Measurements from ENCODE around the gene OR14A16.

OR14A16 gene

DNA sequence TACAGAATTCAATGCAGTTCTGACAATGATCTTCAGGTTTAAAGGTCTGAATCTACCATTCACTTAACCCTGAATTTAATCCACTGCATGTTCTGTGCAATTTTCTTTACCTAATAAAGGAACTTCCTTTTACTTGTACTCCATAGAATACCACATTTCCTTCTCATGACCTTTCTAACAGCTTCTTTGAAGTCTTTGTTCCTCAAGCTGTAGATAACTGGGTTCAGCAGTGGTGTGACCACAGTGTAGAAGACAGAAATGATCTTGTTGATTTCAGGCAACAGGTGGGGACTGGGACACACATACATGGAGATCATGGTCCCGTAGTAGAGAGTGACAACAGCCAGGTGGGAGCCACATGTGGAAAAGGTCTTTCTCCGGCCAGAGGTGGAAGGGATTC lies 16.9 kb upstream of the OR14A16 start:
- TF ChIP-seq, protein P1, sequence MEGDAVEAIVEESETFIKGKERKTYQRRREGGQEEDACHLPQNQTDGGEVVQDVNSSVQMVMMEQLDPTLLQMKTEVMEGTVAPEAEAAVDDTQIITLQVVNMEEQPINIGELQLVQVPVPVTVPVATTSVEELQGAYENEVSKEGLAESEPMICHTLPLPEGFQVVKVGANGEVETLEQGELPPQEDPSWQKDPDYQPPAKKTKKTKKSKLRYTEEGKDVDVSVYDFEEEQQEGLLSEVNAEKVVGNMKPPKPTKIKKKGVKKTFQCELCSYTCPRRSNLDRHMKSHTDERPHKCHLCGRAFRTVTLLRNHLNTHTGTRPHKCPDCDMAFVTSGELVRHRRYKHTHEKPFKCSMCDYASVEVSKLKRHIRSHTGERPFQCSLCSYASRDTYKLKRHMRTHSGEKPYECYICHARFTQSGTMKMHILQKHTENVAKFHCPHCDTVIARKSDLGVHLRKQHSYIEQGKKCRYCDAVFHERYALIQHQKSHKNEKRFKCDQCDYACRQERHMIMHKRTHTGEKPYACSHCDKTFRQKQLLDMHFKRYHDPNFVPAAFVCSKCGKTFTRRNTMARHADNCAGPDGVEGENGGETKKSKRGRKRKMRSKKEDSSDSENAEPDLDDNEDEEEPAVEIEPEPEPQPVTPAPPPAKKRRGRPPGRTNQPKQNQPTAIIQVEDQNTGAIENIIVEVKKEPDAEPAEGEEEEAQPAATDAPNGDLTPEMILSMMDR (IDR thresholded peaks at IDR 0.05; ENCODE audit: low read depth, low read length) = no peak
- DNase-seq (ENCODE audit: extremely low read depth, low read depth) = no peak

DNA sequence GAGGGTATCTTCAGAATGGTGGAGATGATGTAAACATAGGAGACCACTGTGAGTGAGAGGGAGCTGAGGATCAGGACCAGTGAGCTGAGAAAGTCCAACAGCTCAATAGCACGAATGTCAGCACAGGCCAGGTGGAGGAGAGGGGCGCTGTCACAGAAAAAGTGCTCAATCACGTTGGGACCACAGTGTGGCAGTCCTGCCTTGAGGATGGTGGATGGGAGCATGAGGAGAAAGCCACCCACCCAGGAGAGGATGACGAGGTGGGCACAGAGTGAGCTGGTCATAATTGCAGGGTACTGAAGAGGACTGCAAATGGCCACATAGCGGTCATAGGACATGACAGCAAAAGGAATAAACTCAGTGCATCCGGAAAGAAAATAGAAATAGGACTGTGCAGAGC lies 9.7 kb upstream of the OR14A16 start:
- TF ChIP-seq, protein P1 (IDR thresholded peaks at IDR 0.05; ENCODE audit: low read depth, low read length) = no peak
- DNase-seq (ENCODE audit: extremely low read depth, low read depth) = no peak

DNA sequence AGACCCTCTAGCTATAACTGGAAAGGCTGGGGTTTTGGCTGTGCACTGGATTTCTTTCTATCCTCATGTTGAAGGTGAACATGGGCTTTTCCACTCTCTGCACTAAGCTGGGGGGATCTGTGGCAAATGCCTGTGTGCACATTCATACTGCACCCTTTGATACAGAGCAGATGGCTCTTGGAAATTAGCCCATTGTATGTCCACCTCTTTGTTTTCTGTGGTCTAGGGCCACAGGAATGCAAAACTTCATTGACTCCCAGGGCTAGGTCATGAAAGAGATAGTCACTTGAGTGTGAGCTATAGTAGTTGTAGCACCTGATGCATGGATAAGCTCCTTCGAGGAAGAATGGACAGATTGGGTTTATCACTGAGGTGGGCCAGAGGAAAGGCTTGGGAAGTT lies 5.7 kb upstream of the OR14A16 start:
- TF ChIP-seq, protein P1 (IDR thresholded peaks at IDR 0.05; ENCODE audit: low read depth, low read length) = no peak
- no peak for DNase-seq (ENCODE audit: extremely low read depth, low read depth)

DNA sequence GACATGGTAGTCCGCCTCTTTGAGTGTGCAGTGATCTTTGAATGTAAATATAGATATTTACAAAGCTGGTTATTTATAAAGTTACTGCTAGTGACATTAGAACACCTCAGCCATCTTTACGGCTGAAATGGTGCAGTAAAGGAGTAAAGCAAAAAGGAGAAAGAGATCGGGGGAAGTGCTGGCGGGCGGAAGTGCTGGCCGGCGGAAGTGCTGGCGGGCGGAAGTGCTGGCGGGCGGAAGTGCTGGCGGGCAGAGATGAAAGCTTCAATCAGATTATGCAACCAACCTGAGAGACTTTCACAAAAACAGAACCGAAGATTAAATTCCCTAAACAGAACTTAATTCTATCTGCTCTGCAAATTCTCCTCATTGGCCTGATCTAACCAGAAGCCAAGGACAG lies 1.4 kb upstream of the OR14A16 start:
- no peak for DNase-seq (ENCODE audit: extremely low read depth, low read depth)
- TF ChIP-seq, protein P1 (IDR thresholded peaks at IDR 0.05; ENCODE audit: low read depth, low read length) = no peak

DNA sequence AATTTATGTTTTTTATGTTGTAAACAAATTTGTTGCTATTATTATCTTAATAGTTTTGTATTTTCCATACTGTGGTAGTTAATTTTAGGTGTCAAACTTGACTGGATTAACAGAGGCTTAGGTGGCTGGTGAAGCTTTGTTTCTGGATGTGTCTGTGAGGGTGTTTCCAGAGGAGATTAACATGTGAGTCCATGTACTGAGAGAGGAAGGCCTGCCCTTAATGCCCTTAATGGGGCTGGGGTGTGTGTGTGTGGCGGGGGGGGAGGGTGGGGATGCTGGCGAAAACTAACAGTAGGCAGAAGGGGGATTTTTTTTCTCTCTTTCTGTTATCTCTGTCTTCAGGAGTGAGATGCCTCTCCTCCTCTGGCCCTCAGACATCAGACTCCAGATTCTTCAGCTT lies 1.9 kb downstream of the OR14A16 start:
- no peak for DNase-seq (ENCODE audit: extremely low read depth, low read depth)
- TF ChIP-seq, protein P1 (IDR thresholded peaks at IDR 0.05; ENCODE audit: low read depth, low read length) = no peak

DNA sequence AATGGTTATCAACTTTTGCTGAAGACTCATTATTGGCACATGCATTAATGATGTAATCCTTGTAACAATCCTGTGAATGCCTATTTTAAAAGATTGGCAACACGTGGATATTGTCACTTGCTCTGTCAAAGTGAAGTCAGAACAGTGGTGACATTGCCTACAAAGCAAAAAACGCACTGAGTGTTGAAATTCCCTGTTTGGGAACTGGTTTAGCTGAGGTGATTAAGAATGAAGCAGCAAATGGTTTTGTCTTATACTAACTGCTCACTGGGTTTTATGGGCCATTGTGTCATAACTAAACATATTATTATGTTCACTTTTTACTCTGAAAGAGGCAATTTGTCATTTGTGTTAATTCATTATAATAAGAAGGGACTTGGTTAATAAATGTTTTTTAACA lies 11.3 kb downstream of the OR14A16 start:
- TF ChIP-seq, protein P1 (IDR thresholded peaks at IDR 0.05; ENCODE audit: low read depth, low read length) = no peak
- no peak for DNase-seq (ENCODE audit: extremely low read depth, low read depth)

DNA sequence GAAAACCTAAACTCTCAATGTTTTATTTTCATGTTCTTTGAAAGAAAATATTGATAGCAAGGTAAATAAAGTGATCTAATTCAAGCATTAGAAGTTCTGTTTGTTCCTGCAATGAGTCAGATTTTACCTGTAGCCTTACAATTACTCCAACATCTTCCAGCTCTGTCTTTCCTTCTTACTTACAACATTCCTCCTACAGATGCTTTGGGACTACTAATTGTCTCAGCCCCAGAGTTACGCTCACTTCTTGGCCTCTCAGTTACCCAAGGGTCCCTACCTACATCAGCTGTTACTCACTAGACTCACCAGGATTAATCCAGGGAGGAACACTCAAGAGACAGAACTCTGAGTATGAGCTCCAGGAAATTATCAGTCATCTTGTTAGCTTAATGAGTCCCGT lies 26.4 kb downstream of the OR14A16 start:
- DNase-seq (ENCODE audit: extremely low read depth, low read depth) = no peak

More for the DNA sequence above, 26.4 kb downstream of the OR14A16 start:
- TF ChIP-seq, protein P1 (IDR thresholded peaks at IDR 0.05; ENCODE audit: low read depth, low read length) = no peak
